ENCODE measurements around the gene COL18A1.
"Not testable (repeated sequence)": the region's sequence is repeated elsewhere in the genome, so short reads cannot be mapped to it uniquely, and the experiment has no call there.

The COL18A1 gene

GRCh38 chr21:45404730-45405270 is at the start of gene COL18A1:
COL18A1 (plus strand) TSS chr21:45405165; CDS start chr21:45405231, 66 bp downstream.
- DNase-seq: peak; percentile 69

DNA sequence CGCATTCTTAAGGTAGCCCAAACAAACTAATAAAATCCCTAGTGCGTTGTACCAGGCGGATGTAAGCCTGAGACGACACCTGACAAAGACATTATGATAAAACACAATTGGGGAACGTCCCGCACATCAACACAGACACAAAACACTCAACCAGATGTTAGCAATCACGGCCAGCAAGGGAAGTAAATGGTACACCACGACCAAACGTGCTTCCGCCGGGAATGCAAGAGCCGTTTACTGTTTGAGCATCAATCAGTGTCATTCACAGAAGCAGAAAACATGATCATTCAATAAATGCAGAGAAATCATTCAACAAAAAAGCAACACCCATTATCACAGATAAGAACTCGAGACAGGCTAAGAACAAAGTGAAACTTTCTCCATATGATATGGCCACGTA is 49.4 kb upstream of the COL18A1 start:
- DNase-seq: peak; percentile 46

DNA sequence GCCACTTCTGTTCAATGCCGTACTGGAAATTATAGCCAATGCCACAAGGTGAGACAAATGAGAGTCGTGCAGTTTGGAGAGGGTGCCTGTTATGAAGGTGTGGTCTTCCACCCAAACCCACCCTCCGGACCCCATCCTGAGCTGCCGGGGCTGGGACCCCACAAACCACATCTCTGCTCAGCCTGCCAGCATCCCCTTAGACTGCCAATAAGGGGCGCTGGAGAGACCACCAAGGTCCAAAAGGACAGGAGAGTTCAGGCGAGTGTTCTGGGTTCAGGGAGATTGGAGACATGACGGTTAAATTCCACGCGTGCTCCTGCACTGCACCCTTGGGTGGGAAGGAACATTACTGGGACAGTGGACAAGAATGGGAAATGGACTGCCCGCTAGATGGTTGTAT is 48.7 kb upstream of the COL18A1 start:
- DNase-seq: no peak

DNA sequence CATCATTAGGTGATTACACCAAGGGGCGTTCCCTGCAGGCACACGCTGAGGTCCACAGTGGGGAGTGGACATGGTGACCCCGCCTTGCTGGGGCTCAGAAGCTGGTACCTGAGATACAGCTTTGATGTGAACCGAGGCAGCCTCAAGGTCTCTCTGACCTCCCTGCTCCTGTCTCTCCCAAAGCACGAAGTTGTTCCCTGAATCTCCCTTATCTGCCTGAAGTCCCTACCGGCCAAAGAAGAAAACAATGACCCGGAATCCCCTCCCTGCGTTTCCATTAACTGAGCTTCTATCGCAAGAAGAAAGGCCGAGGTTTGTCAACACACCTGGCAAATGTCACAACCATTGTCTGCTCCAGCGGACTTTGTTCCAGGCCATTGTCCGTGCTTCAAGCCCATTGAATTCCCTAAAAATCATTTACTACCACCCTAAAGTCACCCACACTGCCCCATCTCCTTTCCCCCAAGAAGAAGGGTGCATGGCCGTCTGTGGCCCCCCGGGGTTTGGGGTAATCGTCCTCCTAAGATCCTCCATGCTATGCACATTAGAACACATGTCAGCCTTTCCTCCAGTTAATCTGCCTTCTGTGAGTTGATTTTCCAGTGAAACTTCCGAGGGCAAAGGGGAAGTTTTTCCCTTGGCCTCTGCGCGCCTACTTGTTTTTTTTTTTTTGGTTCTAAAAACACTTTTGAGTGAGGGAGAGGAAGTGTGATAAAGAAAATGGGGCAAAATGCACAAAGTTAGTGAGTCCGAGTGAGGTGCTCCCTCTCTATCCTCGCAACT is 48.1 kb upstream of the COL18A1 start:
- DNase-seq: no peak

DNA sequence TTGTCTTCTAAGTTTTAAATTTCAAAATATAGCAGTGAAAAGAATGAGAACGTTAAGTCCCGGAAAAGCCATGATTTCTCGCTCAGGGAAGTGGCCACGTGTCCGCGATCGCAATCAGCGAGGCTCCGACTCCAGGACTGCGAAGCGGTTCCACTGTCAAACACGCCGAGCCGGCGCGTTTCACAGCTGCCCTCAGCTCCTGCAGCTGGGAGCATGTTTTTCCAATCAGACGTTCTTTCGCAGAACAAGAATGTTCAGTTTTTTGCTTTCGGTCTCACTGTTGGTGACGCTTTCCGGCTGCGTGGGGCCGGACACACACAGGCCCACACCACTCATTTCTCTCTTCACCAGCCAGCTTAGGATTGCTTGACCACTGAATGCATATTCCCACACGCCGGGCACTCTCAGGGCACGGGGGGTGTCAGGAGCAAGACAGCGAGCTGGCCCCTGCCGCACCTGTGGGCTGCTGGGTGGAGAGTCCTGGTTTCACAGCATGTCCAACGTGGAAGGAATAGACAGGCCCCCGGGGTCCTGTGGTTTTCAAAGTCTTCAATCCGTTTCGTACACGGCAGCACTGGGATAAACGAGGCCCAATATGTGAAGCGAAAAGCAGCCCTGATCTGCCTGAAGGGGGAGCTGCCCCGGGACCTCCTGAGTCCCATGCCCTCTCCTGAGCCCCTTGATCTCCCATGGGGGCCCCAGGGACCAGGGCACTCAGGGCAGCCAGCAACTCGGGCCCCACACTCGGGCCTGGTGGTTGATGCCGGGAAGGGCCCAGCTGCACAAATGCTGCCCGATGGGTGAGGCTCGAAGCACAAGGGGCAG is 47.3 kb upstream of the COL18A1 start:
- no peak for DNase-seq

DNA sequence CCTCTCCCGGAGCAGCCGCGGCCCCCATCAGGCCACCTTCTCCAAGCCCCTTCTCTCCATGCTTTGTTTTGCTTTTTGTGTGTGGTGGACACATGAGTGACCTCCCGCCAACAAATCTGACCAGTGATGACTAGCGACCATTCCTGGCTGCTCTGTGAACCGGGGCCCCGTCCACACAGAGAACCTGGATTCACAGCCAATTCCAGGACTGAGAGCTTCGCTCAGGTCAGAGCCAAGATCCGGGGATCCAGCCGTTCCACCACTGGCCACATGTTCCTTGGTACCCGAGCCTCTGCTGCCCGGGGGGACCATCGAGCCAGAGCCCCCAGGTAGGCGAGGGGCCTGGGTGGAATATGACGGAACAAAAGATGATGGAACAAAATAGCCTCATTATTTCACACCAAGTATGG is 46.7 kb upstream of the COL18A1 start:
- DNase-seq: no peak

- no peak for DNase-seq
Measured at GRCh38 chr21:45358711-45359310, 46.2 kb upstream of the COL18A1 start.

DNA sequence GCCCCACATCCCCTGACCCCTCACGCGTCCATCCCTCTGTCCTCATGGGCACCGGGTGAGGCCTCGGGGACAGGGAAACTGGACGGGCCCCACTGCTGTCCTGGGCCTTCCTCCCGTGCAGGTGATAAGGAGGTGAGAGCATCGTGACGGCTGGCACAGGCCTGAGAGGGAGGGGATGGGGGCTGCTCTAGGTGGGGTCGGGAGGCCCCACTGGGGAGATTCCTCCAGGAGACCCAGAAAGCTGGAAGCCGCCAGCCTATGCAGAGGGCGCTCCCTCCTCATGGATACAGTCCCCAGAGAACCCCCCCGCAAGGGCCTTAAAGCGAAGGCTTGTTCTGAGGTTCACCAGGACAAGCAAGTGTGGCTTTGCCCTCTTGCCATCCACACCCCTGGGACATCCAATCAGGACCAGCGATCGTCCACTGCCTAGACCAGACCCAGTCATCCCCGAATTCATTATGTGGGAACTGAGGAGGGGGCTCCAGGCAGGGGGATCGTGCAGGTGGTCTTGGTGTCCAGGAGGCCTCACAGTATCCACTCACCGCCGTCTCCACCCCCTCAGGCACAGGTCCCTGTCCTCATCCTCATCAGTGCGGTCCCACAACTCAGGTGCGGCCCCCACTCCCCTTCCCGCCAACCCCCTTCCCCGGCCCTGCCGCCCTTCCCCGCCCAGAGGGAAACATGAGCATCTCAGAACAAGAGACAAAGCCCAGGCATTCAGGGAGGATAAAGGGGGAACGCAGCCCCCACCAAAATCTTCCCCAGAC is 45.3 kb upstream of the COL18A1 start:
- no peak for DNase-seq

DNA sequence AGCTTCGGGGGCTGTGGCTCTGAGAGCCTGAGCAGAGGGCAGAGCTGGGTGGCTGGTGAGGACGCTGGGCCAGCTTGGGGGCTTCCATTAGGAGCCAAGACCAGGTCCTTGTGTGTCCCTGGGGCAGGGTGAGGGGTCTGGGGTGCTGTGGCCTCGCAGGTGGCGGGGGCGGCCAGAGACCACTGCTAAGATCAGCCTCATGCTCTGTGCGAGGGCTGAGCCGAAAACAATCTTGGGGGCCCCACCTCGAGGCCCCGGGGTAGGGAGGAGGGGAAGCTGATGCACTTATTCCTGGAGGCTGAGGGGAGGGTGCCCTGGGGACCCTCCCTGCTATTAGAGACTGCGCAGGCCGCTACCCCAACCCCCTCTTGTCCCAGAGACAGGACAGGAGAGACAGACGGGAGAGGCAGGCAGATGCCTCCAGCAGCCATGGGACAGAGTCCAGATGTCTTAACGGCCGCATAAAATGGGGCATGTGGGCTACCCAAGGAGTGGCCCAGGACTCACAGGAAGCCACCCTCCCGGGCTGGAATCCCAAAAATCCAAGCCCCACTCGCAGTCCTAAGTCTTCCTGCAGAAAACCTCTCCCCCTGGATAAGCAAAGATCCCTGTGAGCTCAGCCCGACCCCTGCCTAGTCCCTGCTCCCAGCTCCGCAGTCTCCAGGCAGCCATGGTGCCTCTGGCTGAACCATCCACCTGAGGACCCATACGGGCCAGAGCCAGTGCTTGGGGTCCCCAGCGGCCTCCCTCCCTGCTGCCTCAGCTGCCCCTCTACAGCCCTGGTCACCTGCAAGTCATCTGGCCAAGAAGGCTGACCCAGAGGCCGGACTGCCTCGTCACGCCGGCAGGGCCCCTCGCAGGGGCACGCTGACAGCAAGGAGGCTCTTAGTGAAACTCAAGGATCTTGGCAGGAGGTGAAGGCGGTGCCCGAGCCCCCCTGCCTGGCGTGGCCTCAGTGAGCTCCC is 43.6 kb upstream of the COL18A1 start:
- no peak for DNase-seq

GRCh38 chr21:45362077-45362747 is 42.8 kb upstream of the COL18A1 start:
- DNase-seq: no peak

- no peak for DNase-seq
Measured at GRCh38 chr21:45362748-45363145, 42.2 kb upstream of the COL18A1 start.

- DNase-seq: not testable (repeated sequence)
Measured at GRCh38 chr21:45363272-45363671, 41.7 kb upstream of the COL18A1 start.

DNA sequence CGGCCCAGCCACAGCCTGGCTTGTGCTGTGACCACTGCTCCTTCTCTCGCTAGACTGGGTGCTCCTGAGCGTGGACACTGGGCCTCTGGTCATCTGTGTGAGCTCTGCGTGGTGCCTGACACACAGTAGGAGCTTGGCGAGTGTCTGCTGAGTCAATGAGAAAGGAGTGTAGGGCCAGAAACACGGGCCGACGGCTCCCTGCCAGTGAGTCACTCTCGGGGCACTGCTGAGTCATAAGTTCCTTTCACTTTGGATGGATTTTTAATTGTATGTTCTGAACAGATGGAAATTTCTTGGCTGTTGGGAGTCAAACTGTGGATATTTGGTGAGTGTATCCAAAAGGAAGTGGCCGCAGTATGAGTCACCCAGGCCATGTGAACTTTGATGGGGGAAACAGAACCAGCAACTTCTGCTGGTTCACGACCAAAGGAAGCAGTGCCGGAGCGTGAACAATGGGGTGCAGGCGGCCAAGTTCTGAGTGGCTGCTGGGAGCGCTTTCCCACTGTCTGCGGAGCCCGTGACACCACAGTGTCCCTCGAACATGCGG is 41.0 kb upstream of the COL18A1 start:
- DNase-seq: peak; percentile 65

GRCh38 chr21:45364468-45365185 is 40.3 kb upstream of the COL18A1 start:
- DNase-seq: no peak

GRCh38 chr21:45365186-45365607 is 39.8 kb upstream of the COL18A1 start:
- no peak for DNase-seq

DNA sequence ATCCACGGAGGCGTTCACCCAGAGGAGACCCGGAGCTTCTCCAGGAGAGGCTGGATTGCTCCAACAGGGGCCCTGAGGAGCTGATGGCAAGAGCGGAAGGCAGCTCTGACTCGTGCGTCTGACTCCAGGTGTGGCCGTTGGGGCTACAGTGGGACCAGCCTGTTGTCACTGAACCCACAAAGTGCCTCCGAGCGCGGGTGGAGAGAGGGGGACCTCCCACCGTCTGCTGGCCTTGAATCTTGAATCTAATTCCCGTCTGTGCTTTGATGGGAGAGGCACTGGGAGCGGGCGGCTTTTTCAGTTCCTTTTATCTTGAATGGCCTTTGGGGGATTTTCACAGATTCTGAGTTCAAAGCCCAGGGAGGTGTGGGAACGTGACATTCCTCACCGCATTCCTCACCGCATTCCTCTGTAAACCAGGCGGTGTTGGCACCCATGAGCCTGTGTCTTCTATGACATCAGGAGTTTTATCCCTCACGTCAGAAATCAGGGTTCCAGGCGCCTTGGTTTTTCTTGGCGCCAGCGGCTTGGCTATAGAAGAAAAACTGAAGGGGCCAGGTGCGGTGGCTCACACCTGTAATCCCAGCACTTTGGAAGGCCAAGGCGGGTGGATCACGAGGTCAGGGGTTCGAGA is 39.2 kb upstream of the COL18A1 start:
- no peak for DNase-seq

DNA sequence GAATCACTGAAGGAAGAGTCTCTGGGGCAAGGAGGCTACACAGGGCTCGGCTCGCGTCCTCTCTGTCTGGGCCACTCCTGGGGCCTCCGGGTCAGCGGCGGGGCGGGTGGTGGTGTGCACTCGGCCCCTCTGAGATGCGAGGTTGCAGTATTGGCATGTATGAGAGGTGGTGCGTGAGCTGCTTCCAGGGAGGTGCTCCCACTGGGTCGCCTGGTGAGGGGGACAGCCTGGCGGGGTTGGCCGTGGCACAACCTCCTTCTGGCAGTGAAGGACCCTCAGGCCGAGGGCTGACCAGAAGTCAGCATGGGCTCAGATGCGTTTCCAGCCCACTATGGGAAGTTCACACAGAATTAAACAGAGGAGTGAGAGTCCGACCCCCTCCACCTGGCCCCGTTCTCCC is 38.5 kb upstream of the COL18A1 start:
- no peak for DNase-seq

DNA sequence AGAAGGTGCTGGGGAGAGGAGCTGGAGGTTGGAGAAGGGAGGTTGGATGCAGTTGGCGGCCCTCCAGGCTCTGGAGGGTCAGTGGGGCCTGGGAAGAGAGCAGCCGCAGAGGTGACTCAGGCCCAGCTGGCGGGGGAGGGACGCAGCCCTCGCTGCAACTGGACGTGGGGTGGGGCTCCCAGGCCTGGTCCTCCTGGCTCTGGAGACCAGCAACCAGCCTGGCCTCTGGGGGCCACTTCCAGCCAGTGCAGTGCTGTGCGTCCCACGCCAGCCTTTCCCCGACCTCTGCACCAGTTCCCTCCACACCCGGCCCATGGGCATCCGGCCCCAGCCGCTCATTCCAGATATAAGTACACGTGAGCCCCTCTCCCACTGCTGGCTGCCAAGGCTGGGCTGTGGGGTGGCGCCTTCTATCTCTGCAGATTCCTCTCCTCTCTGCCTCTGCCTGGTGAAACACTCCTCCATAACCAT is 38.0 kb upstream of the COL18A1 start:
- no peak for DNase-seq
